ENCODE data around the gene SSTR3.

SSTR3 gene

DNA sequence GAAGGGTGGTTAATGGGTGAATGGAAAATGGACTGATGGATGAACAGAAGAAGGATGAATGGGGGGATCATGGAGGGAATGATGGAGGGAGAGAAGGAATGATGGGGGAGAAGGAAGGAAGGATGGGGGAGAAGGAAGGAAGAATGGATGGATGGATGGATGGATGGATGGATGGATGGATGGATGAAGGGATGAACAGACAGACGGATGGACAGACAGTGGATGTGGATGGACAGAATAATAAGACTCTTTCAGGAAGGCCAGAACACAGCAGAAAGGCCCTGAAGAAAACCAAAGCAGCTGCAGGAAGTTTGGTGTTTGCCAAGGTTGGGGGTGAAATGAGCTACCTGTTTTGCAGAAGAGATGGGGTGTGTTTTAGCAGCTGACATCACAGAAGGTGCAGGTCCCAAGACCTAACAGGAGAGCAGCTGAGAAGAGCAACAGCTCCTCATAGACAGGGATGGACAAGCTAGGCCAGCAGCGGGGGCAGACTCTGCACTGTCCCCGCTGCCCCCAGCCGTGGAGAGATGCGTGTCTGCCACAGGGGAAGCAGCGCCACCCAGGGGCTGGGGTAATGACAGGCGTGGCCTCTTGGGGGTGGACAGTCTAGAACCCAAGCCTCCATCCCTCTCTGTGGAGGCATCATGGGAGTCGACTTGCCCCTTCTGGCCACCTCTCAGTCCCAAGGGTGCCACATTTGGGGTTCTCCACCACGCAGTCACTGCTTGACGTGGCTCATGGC lies 42.2 kb downstream of the SSTR3 start:
- in situ Hi-C loops (cut with MboI; ENCODE audit: low sequenced_read_pairs) = no loop called here

- in situ Hi-C loops (cut with MboI; ENCODE audit: low sequenced_read_pairs) = no loop called here
Observed at GRCh38 chr22:37169406-37169805, 42.9 kb downstream of the SSTR3 start.

- in situ Hi-C loops (cut with MboI; ENCODE audit: low sequenced_read_pairs) = no loop called here
Observed at GRCh38 chr22:37167981-37168647, 44.2 kb downstream of the SSTR3 start.

DNA sequence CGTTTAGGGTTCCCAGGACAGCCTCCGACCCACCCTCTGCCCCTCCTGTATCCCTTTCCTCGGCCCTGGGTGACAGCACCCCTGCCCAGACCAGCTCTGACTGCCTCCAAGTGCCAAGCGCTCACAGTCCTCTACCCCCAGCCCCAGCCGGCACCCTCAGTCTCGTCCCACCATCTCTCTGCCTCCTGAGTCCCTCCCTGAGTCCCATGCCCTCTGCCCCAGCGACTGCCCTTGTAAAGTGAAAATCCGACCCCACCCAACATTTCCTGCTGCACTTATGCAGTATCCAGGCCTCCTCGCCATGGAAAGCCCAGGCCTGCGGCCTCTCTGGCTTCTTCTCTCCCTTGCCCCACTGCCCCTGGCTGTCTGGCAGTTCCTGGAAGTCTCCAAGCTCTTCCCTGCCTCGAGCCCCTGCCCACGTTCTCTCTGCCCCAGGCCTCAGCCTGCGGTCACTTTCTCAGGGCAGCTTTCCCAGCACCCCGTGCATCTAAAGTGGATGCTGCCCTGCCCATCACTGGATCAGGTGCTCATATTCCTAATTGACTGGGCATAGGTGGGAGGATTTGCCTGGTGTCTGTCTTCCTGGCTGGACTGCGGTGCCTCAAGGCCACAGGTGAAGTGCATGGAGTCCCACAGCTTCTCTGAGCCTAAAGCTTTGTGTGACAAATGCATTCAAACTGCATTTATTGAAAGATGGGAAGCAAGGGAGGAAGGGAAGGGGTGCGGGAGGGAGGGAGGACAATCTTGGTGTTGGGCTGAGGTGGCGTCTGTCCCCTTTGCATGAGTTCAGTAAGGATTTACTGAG lies 44.9 kb downstream of the SSTR3 start:
- in situ Hi-C loops (cut with MboI; ENCODE audit: low sequenced_read_pairs) = no loop called here

GRCh38 chr22:37166675-37167066 lies 45.6 kb downstream of the SSTR3 start:
- in situ Hi-C loops (cut with MboI; ENCODE audit: low sequenced_read_pairs) = no loop called here

DNA sequence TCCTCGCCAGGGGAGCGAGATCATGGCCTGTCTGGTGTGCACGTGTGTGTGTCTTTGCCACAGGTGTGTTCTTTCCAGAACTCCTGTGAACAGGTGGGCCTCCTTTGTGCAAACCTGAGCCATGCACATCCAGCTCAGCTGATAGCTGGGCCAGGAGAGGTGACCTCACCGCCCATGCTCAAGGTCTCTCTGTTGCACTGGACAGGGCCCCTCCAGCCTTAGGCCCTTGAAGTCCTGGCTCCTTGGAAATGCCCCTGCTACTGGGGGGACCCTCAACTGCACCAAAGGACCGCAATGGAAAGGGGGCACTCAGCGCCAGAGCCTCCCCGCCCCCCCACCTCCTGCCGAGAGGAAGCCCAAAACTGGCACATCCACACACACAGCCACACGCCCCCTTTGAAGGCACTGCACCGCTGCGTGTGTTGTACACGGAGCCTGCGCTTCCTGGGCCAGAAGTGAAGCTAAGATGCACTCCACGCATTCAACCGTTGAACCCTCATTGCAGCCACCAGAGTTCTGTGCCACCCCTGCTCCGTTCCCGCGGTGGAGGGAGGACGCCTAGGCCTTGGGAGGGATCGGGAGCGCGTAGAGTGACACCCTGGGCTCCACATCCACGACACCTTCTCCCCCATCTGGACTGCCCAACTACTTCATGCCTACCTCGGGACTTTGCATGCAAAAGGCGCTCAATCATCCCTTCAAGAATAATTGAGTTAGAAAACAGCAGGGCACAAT lies 46.2 kb downstream of the SSTR3 start:
- in situ Hi-C loops (cut with MboI; ENCODE audit: low sequenced_read_pairs) = no loop called here

DNA sequence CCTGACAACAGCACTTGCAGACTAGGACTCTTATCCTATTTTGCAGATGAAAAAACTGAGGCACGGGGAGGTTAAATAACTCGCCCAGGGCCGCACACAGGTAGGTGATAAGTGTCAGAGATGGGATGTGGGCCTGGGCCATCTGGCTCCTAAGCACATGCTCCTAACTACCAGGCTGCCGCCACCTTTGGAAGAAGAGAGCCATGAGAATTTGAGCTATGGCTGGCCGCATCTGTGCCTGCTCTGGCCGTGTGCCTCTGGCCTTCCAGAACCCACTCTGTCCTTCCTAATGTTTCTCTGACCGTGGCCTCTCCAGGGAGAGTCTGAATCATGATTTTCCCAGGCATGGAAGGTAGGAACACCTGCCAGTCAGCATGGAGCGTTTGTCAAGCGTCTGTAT lies 47.2 kb downstream of the SSTR3 start:
- in situ Hi-C loops (cut with MboI; ENCODE audit: low sequenced_read_pairs) = no loop called here

DNA sequence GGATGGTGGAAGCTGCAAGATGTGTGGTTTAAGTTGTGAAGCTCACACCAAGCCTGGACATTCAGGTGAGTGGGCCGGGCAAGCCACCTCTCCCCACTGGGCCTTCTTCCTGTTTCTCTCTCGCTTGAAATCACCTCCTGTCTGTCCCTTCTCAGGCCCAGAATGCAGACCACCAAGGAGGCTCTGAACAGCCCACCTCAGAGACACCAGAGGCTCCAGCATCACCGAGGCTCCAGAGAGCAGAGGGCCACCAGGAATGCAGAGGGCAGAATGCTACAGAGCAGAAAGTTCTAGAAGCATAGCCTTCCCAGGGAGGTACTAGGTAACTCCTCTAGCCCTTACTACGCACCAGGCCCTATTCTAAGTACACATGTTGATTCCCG lies 47.8 kb downstream of the SSTR3 start:
- in situ Hi-C loops (cut with MboI; ENCODE audit: low sequenced_read_pairs) = no loop called here

- in situ Hi-C loops (cut with MboI; ENCODE audit: low sequenced_read_pairs) = no loop called here
Observed at GRCh38 chr22:37163575-37164504, 48.4 kb downstream of the SSTR3 start.

GRCh38 chr22:37163096-37163489 lies 49.2 kb downstream of the SSTR3 start:
- in situ Hi-C loops (cut with MboI; ENCODE audit: low sequenced_read_pairs) = no loop called here

DNA sequence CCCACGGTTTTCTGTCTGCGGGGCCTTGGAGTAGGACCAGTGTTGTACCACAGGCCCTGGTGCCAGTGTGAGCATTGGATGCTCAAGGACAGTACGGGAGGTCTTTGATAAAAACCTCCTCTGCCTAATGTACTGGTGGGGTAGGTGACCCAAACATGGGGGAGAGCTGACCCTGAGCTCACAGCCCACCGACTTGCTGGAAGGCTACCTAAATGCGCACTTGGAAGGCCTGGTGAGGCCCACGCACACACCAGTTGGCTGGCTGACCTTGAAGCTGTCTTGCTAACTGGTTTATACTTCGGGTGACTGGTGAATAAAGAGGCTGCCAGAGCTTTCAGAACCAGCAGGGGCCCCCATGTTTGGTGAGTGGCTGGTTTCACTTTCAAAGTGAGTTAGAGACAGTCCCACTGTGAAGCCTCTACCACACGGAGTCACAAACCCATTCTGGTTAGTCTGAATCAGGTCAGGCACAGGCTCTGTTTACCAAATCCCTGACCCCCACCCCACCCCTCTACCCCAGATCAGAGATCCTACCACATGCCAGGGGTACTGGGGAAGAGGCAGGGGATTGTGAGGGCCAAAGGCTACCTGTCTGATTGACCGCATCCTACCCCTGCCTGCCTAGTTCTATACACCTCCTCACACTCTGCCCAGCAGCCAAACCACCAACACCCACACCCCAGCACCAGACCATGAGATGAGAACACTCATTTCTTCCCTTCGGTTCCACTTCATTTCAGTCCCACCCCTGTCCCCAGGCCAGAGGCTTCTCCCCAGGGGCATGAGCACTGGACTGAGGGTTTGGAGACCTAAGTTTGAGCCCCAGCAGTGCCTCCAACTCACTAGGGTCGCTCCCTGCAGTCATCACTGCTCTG lies 49.8 kb downstream of the SSTR3 start:
- in situ Hi-C loops (cut with MboI; ENCODE audit: low sequenced_read_pairs) = no loop called here

- in situ Hi-C loops (cut with MboI; ENCODE audit: low sequenced_read_pairs) = no loop called here
Observed at GRCh38 chr22:37161443-37161842, 50.8 kb downstream of the SSTR3 start.

DNA sequence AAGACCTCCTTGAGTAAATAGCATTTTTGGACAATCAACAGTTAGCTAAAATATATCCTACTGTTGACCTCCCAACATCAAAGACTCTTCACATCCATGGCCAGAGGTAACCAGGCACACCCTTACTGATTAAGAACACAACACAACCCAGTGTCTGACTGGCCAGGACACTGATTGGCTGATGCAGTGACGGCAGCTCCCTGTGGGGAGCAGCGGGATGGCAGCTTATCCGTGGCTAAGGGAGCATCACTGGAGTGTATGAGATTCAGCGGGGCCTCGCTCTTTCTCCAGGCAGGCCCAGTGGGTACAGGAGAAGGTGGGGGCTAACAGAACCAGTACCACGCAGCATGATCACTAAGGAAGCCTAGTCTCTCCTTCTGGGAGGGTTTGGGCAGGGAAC lies 52.2 kb downstream of the SSTR3 start:
- in situ Hi-C loops (cut with MboI; ENCODE audit: low sequenced_read_pairs) = no loop called here

DNA sequence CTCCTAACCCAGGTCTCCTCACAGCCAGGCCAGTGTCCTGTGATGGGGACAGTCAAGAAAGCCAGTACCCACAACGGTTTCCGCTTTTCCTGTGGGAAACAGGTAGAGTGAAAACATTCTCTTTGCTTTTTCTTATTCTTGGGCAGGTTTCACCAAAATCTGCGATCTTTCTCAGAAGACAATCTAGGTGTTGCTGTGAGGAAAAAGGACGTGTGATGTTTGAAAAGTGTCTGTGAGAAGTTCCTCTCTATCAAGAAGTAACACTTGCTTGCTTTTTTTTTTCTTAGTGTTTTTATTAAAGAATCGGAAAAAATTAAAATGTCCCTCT lies 53.4 kb downstream of the SSTR3 start:
- in situ Hi-C loops (cut with MboI; ENCODE audit: low sequenced_read_pairs) = no loop called here

GRCh38 chr22:37157516-37158285 lies 54.6 kb downstream of the SSTR3 start:
- in situ Hi-C loops (cut with MboI; ENCODE audit: low sequenced_read_pairs) = no loop called here

DNA sequence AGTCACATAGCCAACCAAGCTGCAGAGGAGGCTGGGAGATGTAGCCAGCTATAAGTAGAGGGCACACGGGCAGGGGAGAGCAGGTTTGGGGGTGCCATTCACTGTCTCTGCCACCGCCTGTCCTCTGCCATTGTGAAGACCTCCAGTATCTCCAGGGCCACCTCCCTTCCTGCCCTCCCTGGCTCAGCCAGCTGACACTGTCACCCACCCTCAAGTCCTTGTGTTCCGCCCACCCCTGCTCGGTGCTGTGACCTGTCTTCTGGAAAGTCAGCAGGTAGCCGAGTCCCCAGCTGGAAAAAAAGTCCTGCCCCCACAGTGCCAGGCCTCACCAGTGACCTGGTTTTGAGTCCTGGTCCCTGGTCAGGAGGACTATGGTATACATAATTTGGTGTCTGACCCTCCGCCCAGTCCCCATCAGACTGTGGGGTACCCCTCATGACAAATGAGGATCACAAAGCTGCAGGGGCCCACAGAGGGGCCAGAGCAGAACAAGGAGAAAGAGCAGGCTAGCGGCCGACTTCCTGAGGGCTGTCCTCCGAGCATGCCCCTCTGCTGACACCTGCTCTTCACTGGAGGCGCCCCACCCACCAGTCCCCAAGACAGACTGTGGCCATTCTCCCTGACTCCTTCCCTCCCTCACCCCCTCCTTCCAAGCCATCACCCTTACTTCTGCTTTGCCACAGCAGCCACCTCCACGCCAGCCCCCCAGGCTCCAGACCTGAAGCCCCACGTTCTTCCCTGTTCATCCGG lies 55.4 kb downstream of the SSTR3 start:
- in situ Hi-C loops (cut with MboI; ENCODE audit: low sequenced_read_pairs) = no loop called here

DNA sequence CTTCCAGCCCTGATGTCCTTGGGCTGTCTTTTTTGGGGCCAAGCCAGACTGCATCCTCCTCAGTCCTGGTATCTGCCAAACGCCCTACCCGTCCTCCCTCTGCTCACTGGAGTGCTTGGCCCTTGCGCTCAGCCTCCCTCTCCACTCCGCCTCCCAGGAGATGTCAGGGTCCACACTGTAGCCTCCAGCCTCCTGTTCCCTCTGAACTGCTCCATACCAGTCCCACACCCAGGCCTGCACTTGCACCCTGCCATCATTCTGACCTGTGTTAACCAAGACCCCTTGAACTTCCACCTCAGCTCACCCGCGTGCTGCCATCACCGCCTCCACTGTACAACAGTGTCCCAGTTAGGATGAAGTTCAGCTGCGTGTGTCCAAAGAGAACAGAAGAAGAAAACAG lies 56.3 kb downstream of the SSTR3 start:
- in situ Hi-C loops (cut with MboI; ENCODE audit: low sequenced_read_pairs) = no loop called here

Measured in HL-60/S4 treated with retinoic acid at 250 ng/mL for 4 days and 3 days (cell line).